Activated naive CD4-positive, alpha-beta T cell treated with anti-CD3 and anti-CD28 coated beads for 36 hours (primary cell): Measurements from ENCODE around the gene UGT1A4. TPM values are rescaled to one million over a fixed set of nuclear protein-coding genes. Genes with fewer than 3 reads are reported as not detected.

ENCODE experiments used
- CTCF ChIA-PET: fragments of 350-600 bp; sonication (Branson Sonifier 250); formaldehyde crosslinking; loops from one replicate; lab custom pipeline; 2021; ENCODE audit warnings: antibody characterized with exemption; lab: Charles Lee
- DNase-seq: peaks from one replicate; pipeline ENCODE4 v3.0.0-alpha.2; 2020
- H3K27ac Mint-ChIP-seq: one replicate; pipeline ENCODE4 v1.8.0; 2021; ENCODE audit warnings: mild to moderate bottlenecking, mixed read lengths
- H3K27me3 Mint-ChIP-seq: one replicate; pipeline ENCODE4 v1.8.0; 2021; ENCODE audit warnings: low read depth, mixed read lengths
- H3K36me3 Mint-ChIP-seq: one replicate; pipeline ENCODE4 v1.8.0; 2021; ENCODE audit warnings: low read depth, mixed read lengths
- H3K4me1 Mint-ChIP-seq: one replicate; pipeline ENCODE4 v1.8.0; 2021; ENCODE audit warnings: low read depth, mixed read lengths
- H3K4me3 Mint-ChIP-seq: one replicate; pipeline ENCODE4 v1.8.0; 2021; ENCODE audit warnings: mild to moderate bottlenecking, moderate library complexity, mixed read lengths
- H3K9me3 Mint-ChIP-seq: one replicate; pipeline ENCODE4 v1.8.0; 2021; ENCODE audit warnings: mixed read lengths
- intact Hi-C: fragments of 100-400 bp; cut with micrococcal nuclease; formaldehyde crosslinking; loops from one replicate; pipeline ENCODE4 v1.15.1; 2023
- total RNA-seq, 2 experiments: library from RNA; stranded (reverse); gene quantifications; one replicate each; pipeline ENCODE4 v1.2.3, GENCODE V29; 2021

Gene UGT1A4
- total RNA-seq, 2 experiments from 2014 or later = not detected

GRCh38 chr2:233780771-233781170 is 62.2 kb downstream of the UGT1A4 start:
- no peak overlapping the region for H3K4me3 Mint-ChIP-seq
- peaks cover 9% of the 10 kb centered on the region for H3K9me3 Mint-ChIP-seq
- CTCF ChIA-PET = no interaction called here
- no peak for DNase-seq
- intact Hi-C loops = no loop called here
- H3K27ac Mint-ChIP-seq = no peak overlapping the region
- H3K27me3 Mint-ChIP-seq = peaks cover 6% of the 10 kb centered on the region
- no peaks in the 10 kb centered on the region for H3K36me3 Mint-ChIP-seq
- no peaks in the 10 kb centered on the region for H3K4me1 Mint-ChIP-seq

GRCh38 chr2:233789554-233789953 is 71.0 kb downstream of the UGT1A4 start:
- Mint-ChIP-seq H3K4me3 (no peak overlapping the region), H3K36me3 (no peaks in the 10 kb centered on the region)
- intact Hi-C loops = no loop called here

GRCh38 chr2:233791151-233791882 is 72.8 kb downstream of the UGT1A4 start:
- Mint-ChIP-seq H3K27me3 (no peaks in the 10 kb centered on the region), H3K9me3 (peaks cover 1% of the 10 kb centered on the region), H3K4me1 (no peaks in the 10 kb centered on the region), H3K27ac (no peak overlapping the region), H3K4me3 (no peak overlapping the region), H3K36me3 (no peaks in the 10 kb centered on the region)
- intact Hi-C loops = no loop called here
- CTCF ChIA-PET = interaction anchor here (1.3 kb wide), 1 partner anchor 80 kb away, joined by 3 read pairs; no protein-coding TSS in a partner anchor
- DNase-seq = no peak

More at GRCh38 chr2:233789554-233789953, 71.0 kb downstream of the UGT1A4 start:
- Mint-ChIP-seq H3K27me3 (peaks cover 6% of the 10 kb centered on the region), H3K9me3 (peaks cover 7% of the 10 kb centered on the region), H3K27ac (no peak overlapping the region), H3K4me1 (no peaks in the 10 kb centered on the region)
- no peak for DNase-seq
- CTCF ChIA-PET = no interaction called here

GRCh38 chr2:233791883-233792329 is 73.4 kb downstream of the UGT1A4 start:
- H3K9me3 Mint-ChIP-seq = no peaks in the 10 kb centered on the region
- H3K27me3 Mint-ChIP-seq = no peaks in the 10 kb centered on the region
- CTCF ChIA-PET = no interaction called here
- H3K27ac Mint-ChIP-seq = no peak overlapping the region
- no peak for DNase-seq
- no peak overlapping the region for H3K4me3 Mint-ChIP-seq
- intact Hi-C loops = no loop called here
- no peaks in the 10 kb centered on the region for H3K36me3 Mint-ChIP-seq
- no peaks in the 10 kb centered on the region for H3K4me1 Mint-ChIP-seq

- DNase-seq = no peak
- H3K4me1 Mint-ChIP-seq = no peaks in the 10 kb centered on the region
- no peaks in the 10 kb centered on the region for H3K9me3 Mint-ChIP-seq
- H3K36me3 Mint-ChIP-seq = no peaks in the 10 kb centered on the region
- intact Hi-C loops = no loop called here
- CTCF ChIA-PET = no interaction called here
- H3K27me3 Mint-ChIP-seq = no peaks in the 10 kb centered on the region
- H3K4me3 Mint-ChIP-seq = no peak overlapping the region
- H3K27ac Mint-ChIP-seq = no peak overlapping the region
Observed at GRCh38 chr2:233792720-233793119, 74.2 kb downstream of the UGT1A4 start.

- H3K4me3 Mint-ChIP-seq = no peak overlapping the region
- no peaks in the 10 kb centered on the region for H3K27me3 Mint-ChIP-seq
- H3K36me3 Mint-ChIP-seq = no peaks in the 10 kb centered on the region
- intact Hi-C loops = no loop called here
- H3K4me1 Mint-ChIP-seq = no peaks in the 10 kb centered on the region
- CTCF ChIA-PET = no interaction called here
- H3K9me3 Mint-ChIP-seq = no peaks in the 10 kb centered on the region
- H3K27ac Mint-ChIP-seq = no peak overlapping the region
- no peak for DNase-seq
Observed at GRCh38 chr2:233793465-233794127, 75.1 kb downstream of the UGT1A4 start.

- intact Hi-C loops = no loop called here
- H3K27ac Mint-ChIP-seq = no peak overlapping the region
- CTCF ChIA-PET = no interaction called here
Observed at GRCh38 chr2:233794128-233794658, 75.7 kb downstream of the UGT1A4 start.

GRCh38 chr2:233795735-233796171 is 77.2 kb downstream of the UGT1A4 start:
- H3K4me3 Mint-ChIP-seq = no peak overlapping the region
- no peak for DNase-seq
- CTCF ChIA-PET = no interaction called here
- H3K9me3 Mint-ChIP-seq = no peaks in the 10 kb centered on the region
- no peaks in the 10 kb centered on the region for H3K4me1 Mint-ChIP-seq
- intact Hi-C loops = no loop called here
- H3K27me3 Mint-ChIP-seq = no peaks in the 10 kb centered on the region
- no peaks in the 10 kb centered on the region for H3K36me3 Mint-ChIP-seq
- no peak overlapping the region for H3K27ac Mint-ChIP-seq

More at GRCh38 chr2:233794128-233794658, 75.7 kb downstream of the UGT1A4 start:
- no peaks in the 10 kb centered on the region for H3K27me3 Mint-ChIP-seq
- H3K9me3 Mint-ChIP-seq = no peaks in the 10 kb centered on the region
- H3K4me3 Mint-ChIP-seq = no peak overlapping the region
- no peaks in the 10 kb centered on the region for H3K36me3 Mint-ChIP-seq
- H3K4me1 Mint-ChIP-seq = no peaks in the 10 kb centered on the region
- no peak for DNase-seq

GRCh38 chr2:233796254-233796653 is 77.7 kb downstream of the UGT1A4 start:
- no peaks in the 10 kb centered on the region for H3K9me3 Mint-ChIP-seq
- no peaks in the 10 kb centered on the region for H3K36me3 Mint-ChIP-seq
- CTCF ChIA-PET = no interaction called here
- H3K27me3 Mint-ChIP-seq = no peaks in the 10 kb centered on the region
- H3K4me1 Mint-ChIP-seq = no peaks in the 10 kb centered on the region
- DNase-seq = no peak
- H3K4me3 Mint-ChIP-seq = no peak overlapping the region
- intact Hi-C loops = no loop called here
- no peak overlapping the region for H3K27ac Mint-ChIP-seq

- Mint-ChIP-seq H3K27ac (no peak overlapping the region), H3K9me3 (no peaks in the 10 kb centered on the region), H3K4me3 (no peak overlapping the region), H3K4me1 (no peaks in the 10 kb centered on the region), H3K27me3 (peaks cover 3% of the 10 kb centered on the region), H3K36me3 (no peaks in the 10 kb centered on the region)
- intact Hi-C loops = no loop called here
- no peak for DNase-seq
- CTCF ChIA-PET = no interaction called here
Observed at GRCh38 chr2:233798335-233799086, 80.0 kb downstream of the UGT1A4 start.

GRCh38 chr2:233799087-233799665 is 80.6 kb downstream of the UGT1A4 start:
- Mint-ChIP-seq H3K36me3 (no peaks in the 10 kb centered on the region), H3K9me3 (no peaks in the 10 kb centered on the region), H3K4me1 (no peaks in the 10 kb centered on the region), H3K4me3 (no peak overlapping the region), H3K27ac (no peak overlapping the region), H3K27me3 (peaks cover 3% of the 10 kb centered on the region)
- CTCF ChIA-PET = no interaction called here
- DNase-seq = no peak
- intact Hi-C loops = no loop called here

- Mint-ChIP-seq H3K4me3 (no peak overlapping the region), H3K4me1 (no peaks in the 10 kb centered on the region), H3K27me3 (peaks cover 3% of the 10 kb centered on the region), H3K9me3 (no peaks in the 10 kb centered on the region), H3K36me3 (no peaks in the 10 kb centered on the region), H3K27ac (no peak overlapping the region)
- CTCF ChIA-PET = no interaction called here
- no peak for DNase-seq
- intact Hi-C loops = no loop called here
Observed at GRCh38 chr2:233799716-233800115, 81.2 kb downstream of the UGT1A4 start.
